GM21390 (cell line): ENCODE measurements around the gene AGXT2.
"Not testable (repeated sequence)": the region's sequence is repeated elsewhere in the genome, so short reads cannot be mapped to it uniquely, and the experiment has no call there.

Experiments used
- ATAC-seq: cut with Tn5 transposase; IDR thresholded peaks from one replicate; pipeline ENCODE4 v1.9.1; 2021; ENCODE audit not compliant: unreplicated experiment

The AGXT2 gene

DNA sequence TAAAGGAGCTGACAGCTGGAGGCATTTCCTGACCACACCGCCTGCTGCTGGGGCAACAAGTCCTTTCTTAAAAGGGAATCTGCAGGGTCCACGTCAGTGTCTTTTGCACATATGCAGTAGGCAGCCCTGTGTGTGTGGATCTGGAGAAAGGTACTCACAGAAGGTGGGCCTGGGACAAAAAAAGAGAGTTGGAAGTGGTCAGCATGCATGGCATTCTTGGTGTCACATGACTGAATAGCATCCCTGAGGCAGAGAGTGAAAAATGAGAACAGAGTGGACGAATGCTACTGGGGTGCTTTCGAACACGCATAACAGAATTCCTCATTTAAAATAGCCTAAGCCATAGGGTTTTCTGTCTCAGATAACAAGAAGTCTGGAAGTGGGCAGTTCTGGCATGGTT lies 71.4 kb downstream of the AGXT2 start:
- no peak for ATAC-seq

DNA sequence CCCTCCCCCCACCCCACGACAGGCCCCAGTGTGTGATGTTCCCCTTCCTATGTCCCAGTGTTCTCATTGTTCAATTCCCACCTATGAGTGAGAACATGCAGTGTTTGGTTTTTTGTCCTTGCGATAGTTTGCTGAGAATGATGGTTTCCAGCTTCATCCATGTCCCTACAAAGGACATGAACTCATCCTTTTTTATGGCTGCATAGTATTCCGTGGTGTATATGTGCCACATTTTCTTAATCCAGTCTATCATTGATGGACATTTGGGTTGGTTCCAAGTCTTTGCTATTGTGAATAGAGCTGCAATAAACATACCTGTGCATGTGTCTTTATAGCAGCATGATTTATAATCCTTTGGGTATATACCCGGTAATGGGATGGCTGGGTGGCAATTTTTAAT lies 76.1 kb downstream of the AGXT2 start:
- ATAC-seq: not testable (repeated sequence)

DNA sequence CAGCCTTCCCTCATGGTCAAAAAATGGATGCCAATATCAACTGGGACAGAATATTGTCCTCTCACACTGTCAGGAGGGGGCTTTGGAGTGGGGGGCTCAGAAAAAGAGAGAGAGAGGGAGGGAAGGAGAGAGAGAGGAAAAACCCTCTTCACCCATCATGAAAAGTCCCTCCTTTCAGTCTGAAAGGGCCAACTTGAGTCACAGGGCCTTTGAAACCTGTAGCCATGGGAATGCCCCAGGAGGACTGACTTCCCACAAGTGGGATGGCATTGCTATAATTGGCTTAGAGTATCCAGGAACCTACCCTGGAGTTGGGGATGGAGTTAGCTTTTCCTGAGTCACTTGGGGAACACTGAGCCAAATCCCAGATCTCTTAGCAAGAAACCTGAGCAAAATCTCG lies 77.2 kb downstream of the AGXT2 start:
- no peak for ATAC-seq

DNA sequence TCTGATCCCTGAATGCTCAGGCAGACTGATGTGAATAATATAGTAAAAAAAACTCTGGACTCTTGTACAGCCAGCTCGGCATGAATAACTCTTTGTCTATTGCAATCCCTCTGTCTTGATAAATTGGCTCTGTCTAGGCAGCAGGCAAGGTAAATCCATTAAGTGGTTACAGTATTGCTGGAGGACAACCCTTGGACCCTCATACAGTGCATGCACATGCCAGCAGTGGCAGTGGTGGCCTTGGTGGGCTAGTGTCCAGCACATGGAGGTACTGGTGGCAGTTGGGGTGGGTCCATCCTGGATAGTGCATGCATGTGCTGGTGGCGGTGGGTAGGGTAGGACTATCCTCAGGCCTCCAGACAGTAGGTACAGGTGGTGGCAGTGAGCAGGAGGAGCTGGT lies 79.5 kb downstream of the AGXT2 start:
- ATAC-seq: no peak

DNA sequence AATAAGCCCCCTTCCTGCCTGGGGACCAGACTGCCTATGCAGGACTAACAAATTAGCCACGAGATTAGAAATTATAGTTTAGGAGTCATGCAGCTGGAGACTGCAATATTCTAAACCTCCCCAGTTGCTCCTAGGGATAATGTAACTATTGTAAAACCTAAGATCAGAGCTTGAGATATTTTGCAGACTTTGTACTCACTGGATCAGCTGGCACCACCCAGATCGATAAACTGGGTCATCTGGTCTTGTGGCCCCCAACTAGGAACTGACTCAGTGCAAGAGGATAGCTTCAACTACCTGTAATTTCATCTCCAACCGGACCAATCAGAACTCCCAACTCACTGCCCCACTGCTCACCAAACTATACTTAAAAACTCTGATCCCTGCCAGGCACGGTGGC lies 80.2 kb downstream of the AGXT2 start:
- no peak for ATAC-seq

DNA sequence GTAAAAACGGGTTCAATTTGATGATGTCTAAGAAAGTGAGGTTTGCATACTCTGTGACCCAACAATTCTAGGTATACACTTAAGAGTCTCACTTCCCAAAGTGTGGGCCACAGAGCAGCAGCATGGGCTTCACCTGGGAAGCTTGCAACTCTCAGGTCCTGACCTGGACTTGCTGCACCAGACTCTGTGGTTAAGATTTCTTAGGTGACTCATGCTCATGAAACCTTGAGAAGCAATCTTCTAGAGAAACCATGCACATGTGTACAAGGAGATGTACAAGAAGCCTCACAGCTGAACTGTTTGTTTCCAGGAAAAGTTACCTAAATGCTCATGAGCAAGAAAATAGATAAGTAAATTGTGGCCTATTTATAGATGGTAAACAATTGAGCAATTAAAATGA lies 88.4 kb downstream of the AGXT2 start:
- peak; percentile 94 for ATAC-seq

DNA sequence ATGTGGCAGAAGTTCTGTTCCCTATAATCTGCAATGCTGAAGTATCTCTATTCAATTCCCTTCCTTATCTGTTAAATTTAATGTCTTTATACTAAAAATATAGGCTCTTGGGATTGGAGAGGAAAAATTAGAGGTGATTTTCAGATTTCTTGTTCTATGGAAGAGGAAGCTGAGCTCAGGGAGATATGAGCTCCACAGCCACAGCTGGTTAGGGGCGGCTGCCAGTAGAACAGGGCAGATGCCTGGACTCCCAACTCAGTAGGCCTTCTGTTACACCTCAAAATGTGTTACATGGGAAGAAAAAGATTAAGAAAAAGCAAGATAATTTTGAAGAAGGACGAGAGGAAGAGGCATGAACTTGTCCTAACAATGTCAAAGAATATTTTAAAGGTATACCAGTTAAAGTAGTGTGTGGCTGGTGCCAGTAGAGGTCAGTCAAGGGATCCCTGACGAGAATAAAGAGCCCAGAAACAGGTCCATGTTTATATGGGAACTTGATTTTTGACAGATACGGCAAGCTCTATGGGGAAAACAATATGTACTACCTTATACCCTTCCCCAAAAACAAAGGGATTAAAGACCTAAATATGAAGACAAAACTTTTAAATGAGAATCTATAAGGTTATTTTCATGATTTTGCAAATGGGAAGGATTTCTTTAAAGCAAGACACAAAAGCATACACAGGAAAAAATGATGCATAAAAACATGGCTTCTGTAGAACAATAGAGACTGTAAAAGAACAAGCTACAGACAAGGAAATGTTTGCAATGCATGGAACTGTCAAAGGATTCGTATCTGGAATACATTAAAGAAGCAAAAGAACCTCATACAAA lies 89.7 kb downstream of the AGXT2 start:
- ATAC-seq: no peak

DNA sequence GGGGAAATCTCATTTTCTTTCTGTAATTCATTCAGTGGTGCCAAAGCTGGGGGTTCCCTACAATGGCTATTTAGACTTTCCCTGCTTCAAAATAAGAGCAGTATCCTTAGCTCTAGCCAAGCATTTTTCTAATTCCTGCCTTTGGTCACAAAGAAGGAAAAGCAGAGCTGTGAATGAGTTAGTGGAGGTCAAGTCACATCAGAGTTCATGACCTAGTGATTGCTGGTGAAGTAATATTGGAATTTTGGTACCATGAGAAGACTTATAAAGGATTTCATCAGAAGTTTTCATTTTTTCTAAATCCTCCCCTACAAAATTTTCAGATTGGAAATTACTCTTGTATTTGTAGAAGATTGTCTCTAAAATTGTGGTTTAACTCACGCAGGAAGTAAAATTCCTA lies 90.4 kb downstream of the AGXT2 start:
- ATAC-seq: no peak
